Posterior vena cava (tissue), 2 donors: ENCODE measurements around the gene TAF4. TPM values are rescaled to one million over a fixed set of nuclear protein-coding genes. Genes with fewer than 3 reads are reported as not detected.

ENCODE experiments used
- DNase-seq: peaks from one replicate; pipeline ENCODE4 v3.0.0-alpha.2; 2020; ENCODE audit warnings: low spot score
- intact Hi-C, 2 donors: fragments of 100-400 bp; cut with DNase I; formaldehyde crosslinking; loops; one replicate each; pipeline versions ENCODE4 v1.14.1 to v1.14.2; 2022 to 2023
- microRNA-seq, 2 donors: library from miRNA; unstranded; fragments of <30 nt; microRNA quantifications; one replicate each; pipeline ENCODE4 v1.2.0, GENCODE V29; 2020 to 2021; ENCODE audit warnings: borderline microRNAs expressed in 2 of 2
- total RNA-seq, 2 donors: library from RNA; stranded (reverse); fragmentation: NEBNext Ultra II Directional; extraction: Animal tissue kit (Norgen Biotek cat#: 25700); gene quantifications; one replicate each; pipeline ENCODE4 v1.2.1, GENCODE V29; 2021
- donor health status: DM: yes; HTN: yes; CAD: no.
- donor health status: DM: yes; HTN: yes; CAD: no.

The TAF4 gene
- total RNA-seq, 2 donors from 2014 or later, result 8.8 to 11.4 TPM

GRCh38 chr20:61932711-61933480 is 132.8 kb downstream of the TAF4 start:
- peak; percentile 64 for DNase-seq
- intact Hi-C loops, result no loop called here

- intact Hi-C loops, result no loop called here
- peak; percentile 55 for DNase-seq
These were observed 133.5 kb downstream of the TAF4 start for GRCh38 chr20:61932199-61932592.

GRCh38 chr20:61931476-61932198 is 134.0 kb downstream of the TAF4 start:
- intact Hi-C loops, result no loop called here
- peak; percentile 61 for DNase-seq

GRCh38 chr20:61930776-61931475 is 134.8 kb downstream of the TAF4 start:
- intact Hi-C loops, result no loop called here
- DNase-seq, result peak; percentile 72

- intact Hi-C loops, result no loop called here
- peak; percentile 66 for DNase-seq
These were observed 135.6 kb downstream of the TAF4 start for GRCh38 chr20:61929971-61930666.

GRCh38 chr20:61929561-61929960 is 136.1 kb downstream of the TAF4 start:
- intact Hi-C loops, result no loop called here
- DNase-seq, result peak; percentile 18

GRCh38 chr20:61927826-61928541 is 137.7 kb downstream of the TAF4 start:
- intact Hi-C loops, result no loop called here
- DNase-seq, result peak; percentile 77

GRCh38 chr20:61927193-61927825 is 138.4 kb downstream of the TAF4 start:
- peak; percentile 77 for DNase-seq
- intact Hi-C loops, result no loop called here

- intact Hi-C loops, result no loop called here
- peak; percentile 78 for DNase-seq
These were observed 138.9 kb downstream of the TAF4 start for GRCh38 chr20:61926796-61927192.

GRCh38 chr20:61926253-61926613 is 139.4 kb downstream of the TAF4 start:
- intact Hi-C loops, result no loop called here

GRCh38 chr20:61925555-61926252 is 140.0 kb downstream of the TAF4 start:
- intact Hi-C loops, result no loop called here

More at GRCh38 chr20:61926253-61926613, 139.4 kb downstream of the TAF4 start:
- peak; percentile 74 for DNase-seq

GRCh38 chr20:61924858-61925554 is 140.7 kb downstream of the TAF4 start:
- DNase-seq, result peak; percentile 64
- intact Hi-C loops, result no loop called here

More at GRCh38 chr20:61925555-61926252, 140.0 kb downstream of the TAF4 start:
- peak; percentile 61 for DNase-seq

Small RNA genes within 50 kb of the gene (microRNA-seq; reads per million reads assigned to microRNA genes)
- 0 reads per million in 2 donors for gene MIR1257
- 0 to 0.32 reads per million in 2 donors for gene MIR3195

Other genes starting within 250 kb of the TAF4 start
- gene LSM14B, start 56.6 kb upstream of the TAF4 start, total RNA-seq, result 10 to 100 TPM; 24.4 to 26.3 TPM
- gene PSMA7, start 77.5 kb upstream of the TAF4 start, total RNA-seq, result 100 to 1,000 TPM; 179 to 194 TPM
- 10 to 100 TPM in 1 of 2 donors, 1 to 10 TPM in 1; 9.7 to 10.3 TPM for gene SS18L1, start 77.9 kb upstream of the TAF4 start, total RNA-seq
- gene MTG2, start 117.1 kb upstream of the TAF4 start, total RNA-seq, result 10 to 100 TPM; 19.8 to 23.8 TPM
- gene HRH3, start 154.4 kb upstream of the TAF4 start, total RNA-seq, result not detected
- gene OSBPL2, start 172.6 kb upstream of the TAF4 start, total RNA-seq, result 10 to 100 TPM; 31.8 to 34.7 TPM
- 10 to 100 TPM; 60.9 to 70.3 TPM for gene ADRM1, start 237.1 kb upstream of the TAF4 start, total RNA-seq